HT-29 (cell line): ENCODE results near the gene MAGI1. TPM values are rescaled to one million over a fixed set of nuclear protein-coding genes. Genes with fewer than 3 reads are reported as not detected.
A peak's percentile ranks its signal among the peaks of the same experiment; 100 is the strongest.
"Not testable (repeated sequence)": the region's sequence is repeated elsewhere in the genome, so short reads cannot be mapped to it uniquely, and the experiment has no call there.

ENCODE experiments used
- DNase-seq: peaks from one replicate; pipeline ENCODE4 v3.0.0-alpha.2; 2015; ENCODE audit warnings: low spot score
- total RNA-seq: library from RNA; depleted of rRNA; stranded (reverse); fragments of >200 nt; shearing (Covaris generic); gene quantifications from 2 replicates; pipeline ENCODE4 v1.2.3, GENCODE V29; 2014

Gene MAGI1
- total RNA-seq, 1 experiment from 2014 or later: 15.6 TPM

DNA sequence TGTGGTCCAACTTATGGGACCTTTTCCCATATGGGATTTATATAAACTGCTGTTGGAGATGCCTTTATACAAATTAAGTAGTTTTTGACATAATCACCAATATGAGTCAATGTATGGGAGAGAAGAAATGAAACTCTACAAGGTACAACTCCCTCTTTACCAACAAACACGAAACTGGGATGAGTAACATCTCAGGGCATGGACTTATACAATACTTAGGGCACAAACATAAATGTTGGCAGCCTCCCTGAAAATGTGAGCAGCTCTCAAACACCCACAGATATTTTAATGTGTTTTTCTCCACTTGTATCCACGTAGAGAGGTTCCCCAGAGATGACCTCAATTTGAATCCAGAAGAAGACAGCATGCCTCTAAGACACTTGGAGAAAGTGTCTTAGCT lies 161.6 kb downstream of the MAGI1 start:
- no peak for DNase-seq

- no peak for DNase-seq
Measured at GRCh38 chr3:65876028-65876420, 162.7 kb downstream of the MAGI1 start.

DNA sequence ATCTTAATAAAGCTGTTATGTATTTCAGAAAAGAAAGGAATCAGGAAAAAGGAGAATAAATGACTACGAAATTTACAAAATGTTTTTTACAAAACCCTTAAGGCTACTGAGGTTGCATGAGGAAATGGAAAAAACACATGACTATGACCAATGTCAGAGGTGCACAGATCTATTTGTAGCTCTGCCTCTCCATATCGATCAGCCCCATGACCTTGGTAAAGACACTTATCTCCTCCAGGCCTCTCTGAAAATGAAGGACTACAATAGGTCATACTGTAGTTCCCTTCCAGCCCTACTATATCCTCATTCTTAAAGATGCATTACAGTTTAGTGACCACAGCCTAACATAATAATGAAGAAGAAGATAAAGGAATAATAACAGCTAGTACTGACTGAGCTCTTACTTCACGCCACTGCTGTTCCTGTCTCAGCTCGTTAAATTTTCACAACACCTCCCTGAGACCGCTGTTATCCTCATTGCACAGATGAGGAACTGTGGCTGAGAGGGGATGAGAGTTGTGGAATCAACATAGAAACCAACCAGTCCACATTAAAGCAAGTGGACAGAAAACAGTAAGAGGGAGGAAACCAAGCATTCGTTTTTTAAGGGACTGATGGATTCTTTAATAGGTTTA lies 163.2 kb downstream of the MAGI1 start:
- DNase-seq: no peak

DNA sequence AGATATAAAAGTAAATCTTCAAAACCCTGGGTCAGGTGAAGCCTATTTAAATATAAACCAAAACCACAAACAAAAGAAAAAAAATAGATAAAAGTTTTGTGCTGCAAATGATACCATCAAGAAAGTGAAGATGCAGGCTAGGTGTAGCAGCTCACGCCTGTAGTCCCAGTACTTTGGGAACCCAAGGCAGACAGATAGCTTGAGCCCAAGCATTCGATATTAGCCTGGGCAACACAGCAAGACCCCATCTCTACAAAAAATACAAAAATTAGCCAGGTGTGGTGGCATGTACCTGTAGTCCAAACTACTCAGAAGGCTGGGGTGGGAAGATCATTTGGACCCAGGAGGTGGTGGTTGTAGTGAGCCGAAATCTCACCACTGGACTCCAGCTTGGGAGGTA lies 164.8 kb downstream of the MAGI1 start:
- no peak for DNase-seq

GRCh38 chr3:65873028-65873427 lies 165.7 kb downstream of the MAGI1 start:
- DNase-seq: no peak

- DNase-seq: peak; percentile 26
Measured at GRCh38 chr3:65871305-65872141, 167.2 kb downstream of the MAGI1 start.

- no peak for DNase-seq
Measured at GRCh38 chr3:65869798-65870197, 168.9 kb downstream of the MAGI1 start.

DNA sequence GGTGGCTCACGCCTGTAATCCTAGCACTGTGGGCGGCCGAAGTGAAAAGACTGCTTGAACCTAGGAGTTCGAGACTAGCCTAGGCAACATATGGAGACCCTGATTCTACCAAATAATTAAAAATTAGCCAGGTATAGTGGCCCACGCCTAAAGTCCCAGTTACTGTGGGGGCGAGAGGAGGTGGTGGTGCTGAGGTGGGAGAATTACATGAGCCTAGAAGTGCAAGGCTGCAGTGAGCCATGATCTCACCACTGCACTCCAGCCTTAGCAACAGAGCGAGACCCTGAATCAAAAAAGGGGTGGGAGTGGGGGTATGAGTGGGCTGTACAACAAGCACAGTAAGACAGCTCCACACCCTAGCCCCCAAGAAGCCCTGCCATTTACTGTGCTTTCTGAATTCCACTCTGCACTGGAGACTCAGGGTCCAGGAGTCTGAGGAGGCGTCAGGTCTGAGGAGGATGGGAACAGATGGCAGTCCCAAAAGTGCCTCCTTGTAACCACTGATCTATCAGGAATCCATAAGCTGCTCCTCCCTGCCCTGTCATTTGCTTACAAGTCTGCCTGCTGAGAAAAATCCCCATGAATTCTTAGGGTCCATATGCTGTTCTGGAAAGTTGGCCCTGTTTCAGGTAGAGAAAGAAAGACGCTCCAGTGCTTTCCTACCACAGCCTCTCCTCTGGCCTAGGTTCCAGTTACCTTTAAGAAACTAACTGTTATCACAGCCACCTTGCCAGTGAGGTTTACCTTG lies 171.1 kb downstream of the MAGI1 start:
- no peak for DNase-seq

DNA sequence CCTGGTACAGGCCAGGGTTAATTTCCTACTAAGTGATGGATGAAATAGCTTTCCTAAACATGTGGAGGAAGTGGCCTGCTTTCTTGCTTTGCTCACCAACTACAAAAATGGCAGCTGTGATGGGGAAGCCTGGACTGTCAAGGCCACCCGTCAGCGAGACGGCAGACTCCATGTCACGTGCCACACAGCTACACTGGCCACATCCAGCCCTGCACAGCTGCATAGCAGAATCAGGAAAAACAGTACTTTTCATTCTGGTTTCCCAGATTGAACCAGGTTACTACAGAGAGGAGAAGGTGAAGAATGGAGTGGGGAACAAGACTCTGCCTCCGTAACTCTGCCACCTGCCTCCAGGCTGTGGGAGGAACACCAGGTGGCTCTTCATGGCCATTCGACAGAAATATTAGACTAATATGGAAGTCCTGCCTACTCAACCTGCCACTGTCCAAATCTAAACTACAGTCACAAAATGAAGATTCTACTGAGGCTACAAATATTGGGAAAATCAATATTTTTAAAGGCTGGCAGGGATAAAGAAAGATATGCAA lies 174.3 kb downstream of the MAGI1 start:
- no peak for DNase-seq

DNA sequence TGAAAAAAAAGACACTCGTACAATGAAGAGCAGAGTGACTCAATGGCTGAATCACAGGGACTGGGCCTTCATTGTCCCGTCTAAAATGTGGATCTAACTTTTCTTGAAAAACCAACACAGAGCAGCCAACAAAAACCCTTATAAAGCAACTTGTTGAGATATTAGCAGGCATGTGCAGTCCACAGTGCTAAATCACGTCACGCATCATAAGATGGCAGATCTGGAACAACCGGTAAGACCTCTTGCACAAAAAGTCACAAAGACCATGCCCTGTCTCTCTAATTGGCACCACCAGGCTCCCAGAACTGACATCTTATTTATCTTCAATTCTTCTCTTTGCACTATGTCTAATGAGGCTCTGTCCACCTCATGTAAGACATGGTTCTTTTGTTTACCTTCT lies 177.0 kb downstream of the MAGI1 start:
- DNase-seq: no peak

GRCh38 chr3:65859612-65860011 lies 179.1 kb downstream of the MAGI1 start:
- DNase-seq: not testable (repeated sequence)

DNA sequence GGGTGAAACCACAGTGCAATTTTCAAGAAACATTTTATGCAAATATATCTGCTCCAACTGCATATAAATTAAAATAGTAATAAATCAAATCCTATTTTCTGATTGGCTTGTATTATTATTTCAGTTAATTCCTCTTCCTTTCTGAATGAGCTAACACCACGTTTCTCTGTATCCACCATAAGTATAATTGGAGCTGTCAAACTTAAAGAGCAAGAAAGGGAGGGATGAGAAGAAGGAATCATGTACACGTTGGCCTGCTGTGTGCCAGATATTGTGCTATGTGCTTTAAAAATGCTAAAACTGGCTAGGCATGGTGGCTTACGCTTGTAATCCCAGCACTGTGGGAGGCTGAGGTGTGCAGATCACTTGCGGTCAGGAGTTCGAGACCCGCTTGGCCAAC lies 180.0 kb downstream of the MAGI1 start:
- no peak for DNase-seq

- no peak for DNase-seq
Measured at GRCh38 chr3:65857327-65857726, 181.4 kb downstream of the MAGI1 start.

- DNase-seq: peak; percentile 12
Measured at GRCh38 chr3:65856907-65857306, 181.8 kb downstream of the MAGI1 start.

DNA sequence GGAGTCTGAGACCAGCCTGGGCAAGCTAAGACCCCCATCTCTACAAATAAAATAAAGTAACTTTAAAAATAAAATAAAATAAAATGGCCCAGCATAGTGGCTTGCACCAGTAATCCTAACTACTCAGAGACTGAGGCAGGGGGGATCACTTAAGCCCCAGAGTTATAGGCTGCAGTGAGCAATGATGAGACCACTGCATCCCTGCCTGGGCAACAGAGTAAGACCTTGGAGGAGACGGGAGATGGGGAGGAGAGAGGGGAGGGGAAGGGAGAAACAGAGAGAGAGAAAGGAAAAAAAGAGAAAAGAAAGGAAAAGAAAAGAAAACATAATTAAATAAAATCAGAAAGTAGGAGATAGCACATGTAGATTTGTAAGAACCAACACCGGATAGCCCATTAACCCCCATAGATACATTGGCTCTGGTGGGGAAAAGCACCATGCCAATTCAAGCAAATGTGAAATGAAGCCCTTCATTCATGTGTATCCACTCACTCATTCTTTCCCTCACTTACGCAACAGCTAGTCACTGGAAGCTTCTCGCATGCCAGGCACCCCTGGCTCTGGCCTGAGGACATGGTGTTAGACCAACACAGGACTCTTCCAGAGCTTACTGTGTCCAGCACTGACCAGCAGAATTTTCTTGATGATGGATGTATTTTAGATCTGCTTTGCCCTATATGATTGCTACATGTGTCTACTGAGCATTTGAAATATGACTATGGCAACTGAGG lies 183.2 kb downstream of the MAGI1 start:
- DNase-seq: no peak

DNA sequence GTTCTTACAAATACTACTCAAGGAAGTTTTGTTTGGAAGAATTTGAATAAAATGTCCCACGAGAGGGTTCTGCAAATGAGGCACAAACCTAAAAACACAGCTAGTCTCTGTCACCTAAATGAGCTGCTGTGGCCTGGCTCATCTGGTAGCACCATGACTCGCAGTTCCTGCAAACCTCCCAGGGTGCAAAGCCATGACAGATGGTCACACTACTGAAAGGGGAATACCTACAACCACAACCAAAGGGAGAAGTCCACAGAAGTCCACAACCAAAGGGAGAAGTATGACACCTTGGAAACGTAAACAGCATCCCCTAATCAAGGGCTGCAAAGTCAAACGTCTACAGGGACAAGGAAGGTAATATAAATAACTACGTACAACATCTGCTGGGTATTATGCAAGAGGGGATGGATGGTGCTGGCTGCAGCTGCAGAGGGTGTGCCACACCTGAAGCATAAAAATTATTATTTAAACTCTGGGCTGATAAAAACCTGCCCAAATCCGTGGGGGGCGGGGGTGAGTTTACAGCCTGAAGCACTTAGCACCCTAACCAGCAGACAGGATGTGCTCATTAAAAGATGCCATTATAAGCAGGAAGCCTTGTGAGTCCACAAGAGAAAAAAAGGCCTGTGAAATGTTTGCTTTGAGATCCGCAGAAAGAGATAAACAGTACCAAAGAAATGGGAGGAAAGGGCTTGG lies 184.0 kb downstream of the MAGI1 start:
- DNase-seq: peak; percentile 42

- no peak for DNase-seq
Measured at GRCh38 chr3:65851827-65852226, 186.9 kb downstream of the MAGI1 start.

DNA sequence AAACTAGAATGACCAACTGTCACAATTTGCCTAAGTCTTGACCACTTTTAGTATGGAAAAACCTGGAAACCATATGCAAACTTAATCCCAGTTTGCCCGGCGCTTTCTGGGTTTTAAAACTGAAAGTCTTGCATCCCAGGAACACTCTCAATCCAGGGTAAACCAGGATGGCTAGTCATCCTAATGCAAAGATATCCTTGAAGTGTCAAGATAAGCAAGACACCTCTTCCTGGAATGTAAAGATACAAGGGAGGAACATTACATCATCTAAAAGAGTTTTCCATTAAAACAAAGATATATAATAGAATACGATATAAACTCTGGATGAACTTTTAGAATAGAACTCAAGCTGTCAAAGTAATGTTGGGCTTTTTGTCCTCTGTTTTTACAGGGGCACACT lies 188.5 kb downstream of the MAGI1 start:
- no peak for DNase-seq

DNA sequence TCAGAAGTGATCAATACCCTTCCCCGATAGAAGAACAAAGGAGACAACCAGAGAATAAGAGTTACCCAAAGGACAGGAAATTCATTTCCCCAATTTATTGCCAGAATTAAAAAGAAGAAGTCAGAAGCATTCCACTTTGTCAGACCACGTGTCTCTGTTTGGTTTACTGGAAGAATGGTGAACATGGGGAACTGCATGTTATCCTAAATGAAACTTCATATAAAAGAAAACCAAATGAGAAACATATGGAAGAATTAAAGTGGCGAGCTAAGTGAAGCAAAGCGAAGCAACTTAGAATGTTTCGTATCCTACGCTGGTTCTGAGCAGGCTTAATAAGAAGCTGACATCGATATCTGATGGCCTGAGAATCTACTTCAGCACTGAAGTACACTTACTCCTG lies 190.7 kb downstream of the MAGI1 start:
- DNase-seq: no peak

DNA sequence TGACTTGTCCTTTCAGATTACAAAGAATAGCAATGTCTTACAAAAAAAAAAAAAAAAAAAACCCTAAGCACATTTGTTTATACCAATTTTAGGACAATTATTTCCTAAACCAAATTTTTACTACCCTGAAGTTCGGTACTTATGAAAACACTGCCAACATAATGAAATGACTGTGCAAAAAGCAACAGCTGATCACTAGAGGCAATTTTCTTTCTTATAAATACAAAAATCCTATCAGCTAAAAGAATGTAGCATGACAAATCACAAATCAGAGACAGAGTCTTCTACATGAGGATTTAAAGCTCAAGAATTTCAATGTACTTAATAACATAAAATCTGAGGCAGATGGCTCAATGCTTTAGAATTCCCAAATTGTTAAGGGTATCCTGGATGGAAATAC lies 191.8 kb downstream of the MAGI1 start:
- DNase-seq: no peak

- DNase-seq: no peak
Measured at GRCh38 chr3:65844370-65844769, 194.3 kb downstream of the MAGI1 start.
